ENCODE measurements around the gene EIPR1. TPM values are rescaled to one million over a fixed set of nuclear protein-coding genes. Genes with fewer than 3 reads are reported as not detected.

EIPR1 gene
- total and polyA plus RNA-seq, 2 of the 13 experiments (the other 11 are each of a cell fraction or from before 2014, with no cell fraction given) = 70.0 to 96.3 TPM

- 94% methylated on average over 12 of the region's 12 CpGs for WGBS (ENCODE audit: low lambda C conversion rate)
- ChIA-PET CTCF (ENCODE audit: low intra/inter-chr PET ratio, low total read pairs) (no interaction called here), POLR2A (no interaction called here)
- Histone ChIP-seq H3K36me3 (replicated peaks in 1 of 2; ENCODE audit: control insufficient read depth in 1 of 2, insufficient read depth in 2 of 2, low read length in 2 of 2) (peaks cover 10 to 47% of the 10 kb centered on the region in 2 experiments; a peak in 4 of 5 replicates), H3K4me2 (ENCODE audit: low read depth, low read length) (no peak overlapping the region), H2AFZ (ENCODE audit: low read length) (no peak overlapping the region), H3K79me2 (ENCODE audit: insufficient read depth, low read length) (no peaks in the 10 kb centered on the region), H3K4me3 (replicated peaks in 1 of 3; ENCODE audit: insufficient read depth in 1 of 3, low read depth in 2 of 3, low read length in 3 of 3) (no peak overlapping the region), H3K9ac (ENCODE audit: insufficient read depth, low read depth, low read length) (no peak overlapping the region), H3K27me3 (ENCODE audit: control insufficient read depth in 1 of 2, insufficient read depth in 2 of 2, low read length in 2 of 2) (no peaks in the 10 kb centered on the region), H3K9me3 (ENCODE audit: low read length) (no peaks in the 10 kb centered on the region), H3K27ac (ENCODE audit: extremely low read length, insufficient read depth, low read length) (no peak overlapping the region), H3K4me1 (ENCODE audit: insufficient read depth, low read length) (peaks cover 28% of the 10 kb centered on the region), H4K20me1 (ENCODE audit: insufficient read depth, low read length) (peaks cover 35% of the 10 kb centered on the region)
- intact Hi-C loops (cut with micrococcal nuclease; ENCODE audit: unreplicated experiment) (no loop called here), in situ Hi-C loops (cut with HindIII; ENCODE audit: extremely low pct_ligation_motif_present, low pct_unique_long_range_greater_than_20kb) (no loop called here)
- no peak for TF ChIP-seq CAMTA2 (CRISPR knock-in tag; IDR thresholded peaks at IDR 0.05; ENCODE audit: borderline replicate concordance)
- no peak for TF ChIP-seq ZNF879 (CRISPR knock-in tag; IDR thresholded peaks at IDR 0.05)
- no peak for TF ChIP-seq ARID2 (CRISPR knock-in tag; IDR thresholded peaks at IDR 0.05; ENCODE audit: borderline replicate concordance)
- TF ChIP-seq ZNF780A (CRISPR knock-in tag; IDR thresholded peaks at IDR 0.05) = no peak
- no peak for TF ChIP-seq DR1 (CRISPR knock-in tag; IDR thresholded peaks at IDR 0.05)
- TF ChIP-seq NFATC3 (CRISPR knock-in tag; IDR thresholded peaks at IDR 0.05) = no peak
- TF ChIP-seq ZFP90 (CRISPR knock-in tag; IDR thresholded peaks at IDR 0.05; ENCODE audit: borderline replicate concordance) = no peak
- no peak for TF ChIP-seq TBX2 (CRISPR knock-in tag; IDR thresholded peaks at IDR 0.05; ENCODE audit: borderline replicate concordance)
- TF ChIP-seq ZFP37 (CRISPR knock-in tag; IDR thresholded peaks at IDR 0.05; ENCODE audit: borderline replicate concordance) = no peak
- no peak for TF ChIP-seq ARID3A (IDR thresholded peaks at IDR 0.05; ENCODE audit: low read depth, low read length)
- TF ChIP-seq RORA (CRISPR knock-in tag; IDR thresholded peaks at IDR 0.05) = no peak
- no peak for TF ChIP-seq SYNCRIP (IDR thresholded peaks at IDR 0.05; ENCODE audit: insufficient read depth, low read depth, low read length)
- TF ChIP-seq HBP1 (CRISPR knock-in tag; IDR thresholded peaks at IDR 0.05; ENCODE audit: low read depth) = no peak
- TF ChIP-seq AHR (CRISPR knock-in tag; IDR thresholded peaks at IDR 0.05) = no peak
- TF ChIP-seq CHCHD3 (CRISPR knock-in tag; IDR thresholded peaks at IDR 0.05) = no peak
- TF ChIP-seq ZNF431 (CRISPR knock-in tag; IDR thresholded peaks at IDR 0.05; ENCODE audit: borderline replicate concordance, low read depth) = no peak
- no peak for TF ChIP-seq ZNF34 (CRISPR knock-in tag; IDR thresholded peaks at IDR 0.05; ENCODE audit: borderline replicate concordance)
- ATAC-seq = no peak
- no peak for DNase-seq (ENCODE audit: low spot score)
- FAIRE-seq = no peak
- no TSS peak for BruUV-seq (replicated peaks)
Measured at GRCh38 chr2:3299130-3299529, 78.5 kb downstream of the EIPR1 start.

All from HepG2 (cell line).